PFSK-1 (cell line): ENCODE measurements around the gene TUBB6.

Experiments
- FOXP2 ChIP-seq: optimal IDR thresholded peaks from 2 replicates; pipeline ENCODE3; 2011; ENCODE audit warnings: borderline replicate concordance, control low read depth, inconsistent platforms; ENCODE audit not compliant: insufficient read depth; ENCODE audit errors: extremely low read length, extremely low read depth
- POLR2AphosphoS5 ChIP-seq: IDR thresholded peaks from 2 replicates; pipeline ENCODE4 v1.6.1; 2012; ENCODE audit warnings: low read depth, mild to moderate bottlenecking, control low read depth, low read length, moderate library complexity
- REST ChIP-seq, 2 experiments: IDR thresholded peaks; 2 replicates each; pipeline versions ENCODE4 v1.6.1 to v1.8.0; 2011 to 2012; ENCODE audit warnings: low read depth in 2 of 2, low read length in 2 of 2, control low read depth in 1 of 2, inconsistent platforms in 1 of 2, mild to moderate bottlenecking in 1 of 2, moderate library complexity in 1 of 2; ENCODE audit not compliant: insufficient read depth in 1 of 2
- SIN3A ChIP-seq: IDR thresholded peaks from 2 replicates; pipeline ENCODE4 v1.6.1; 2012; ENCODE audit warnings: mild to moderate bottlenecking, low read length, moderate library complexity, borderline replicate concordance; ENCODE audit not compliant: insufficient read depth
- TAF1 ChIP-seq: IDR thresholded peaks from 2 replicates; pipeline ENCODE4 v1.6.1; 2012; ENCODE audit warnings: low read length, control low read depth, borderline replicate concordance; ENCODE audit not compliant: insufficient read depth

- TF ChIP-seq SIN3A (no peak), POLR2AphosphoS5 (no peak), REST (IDR thresholded peaks at IDR 0.05; ENCODE audit: insufficient read depth in 1 of 2, low read depth in 2 of 2, low read length in 2 of 2) (no peak), TAF1 (no peak), FOXP2 (no peak)
These were observed 44.1 kb downstream of the TUBB6 start for GRCh38 chr18:12352188-12352587.
